ENCODE measurements around the gene AGK. TPM values are rescaled to one million over a fixed set of nuclear protein-coding genes. Genes with fewer than 3 reads are reported as not detected.

AGK gene
- polyA plus RNA-seq, 2 of the 4 experiments (the other 2 are of a cell fraction), result 29.6 to 63.5 TPM

- no peak overlapping the region for H3K4me2 ChIP-seq
- no peak for FAIRE-seq
- H3K27ac ChIP-seq, result peak overlapping the region in 1 of 2 experiments; percentile 58; a peak in 1 of 6 replicates
- no peak for ATAC-seq
- TF ChIP-seq KDM1A (IDR thresholded peaks at IDR 0.05; ENCODE audit: low read depth) (no peak), CHD2 (IDR thresholded peaks at IDR 0.05; ENCODE audit: low read length, partially characterized antibody) (no peak), MAX (IDR thresholded peaks at IDR 0.05) (no peak), NPAS2 (CRISPR knock-in tag; IDR thresholded peaks at IDR 0.05; ENCODE audit: borderline replicate concordance) (no peak), RAD21 (conservative IDR thresholded peaks at IDR 0.05 in 1 of 2, IDR thresholded peaks at IDR 0.05 in 1 of 2) (no peak), PHF8 (IDR thresholded peaks at IDR 0.05; ENCODE audit: borderline replicate concordance, low read depth) (no peak), BCL3 (IDR thresholded peaks at IDR 0.05) (no peak), POLR2A (IDR thresholded peaks at IDR 0.05; ENCODE audit: low read length) (no peak), HOXB13 (CRISPR knock-in tag; IDR thresholded peaks at IDR 0.05; ENCODE audit: low read depth) (no peak), FOXS1 (CRISPR knock-in tag; IDR thresholded peaks at IDR 0.05) (no peak), MYC (IDR thresholded peaks at IDR 0.05; ENCODE audit: borderline replicate concordance, low read length) (no peak), NR3C1 (IDR thresholded peaks at IDR 0.05) (no peak), RFX5 (IDR thresholded peaks at IDR 0.05) (no peak), HES2 (IDR thresholded peaks at IDR 0.05) (no peak), BHLHE40 (IDR thresholded peaks at IDR 0.05; ENCODE audit: low read depth, low read length) (no peak), KDM5A (IDR thresholded peaks at IDR 0.05) (no peak), ZNF302 (CRISPR knock-in tag; IDR thresholded peaks at IDR 0.05) (no peak)
- H3K4me3 ChIP-seq, result no peak overlapping the region
- no peaks in the 10 kb centered on the region for H3K9me3 ChIP-seq
- whole genome bisulfite sequencing (ENCODE audit: missing lambda C conversion rate), result 93% methylated on average over 6 of the region's 6 CpGs
- no peak for DNase-seq (ENCODE audit: low read depth in 1 of 2, low spot score in 1 of 2)
- H3K4me1 ChIP-seq, result peaks cover 17% of the 10 kb centered on the region; the same call in 2 of the 3 replicates
- POLR2A ChIA-PET, result no interaction called here
- CTCF ChIA-PET, result interaction anchor here (1.0 to 1.5 kb wide), 5 partner anchors 14 to 62 kb away, joined by 3 to 4 read pairs (median 3); partner anchors contain the start of gene DENND11
Measured at GRCh38 chr7:141675436-141676215, 124.4 kb downstream of the AGK start.

GRCh38 chr7:141676618-141677017, 125.4 kb downstream of the AGK start:
- ChIA-PET CTCF (no interaction called here), POLR2A (no interaction called here)
- Histone ChIP-seq H3K9me3 (no peaks in the 10 kb centered on the region), H3K4me1 (peaks cover 17% of the 10 kb centered on the region; the same call in 2 of the 3 replicates), H3K4me2 (no peak overlapping the region), H3K4me3 (no peak overlapping the region), H3K27ac (peak overlapping the region in 1 of 2 experiments; percentile 28; a peak in 1 of 6 replicates)
- no peak for DNase-seq (ENCODE audit: low read depth in 1 of 2, low spot score in 1 of 2)
- FAIRE-seq, result no peak
- no peak for TF ChIP-seq CHD4 (IDR thresholded peaks at IDR 0.05; ENCODE audit: borderline replicate concordance)
- TF ChIP-seq CTCF (IDR thresholded peaks at IDR 0.05), result no peak
- no peak for TF ChIP-seq HOXA7 (CRISPR knock-in tag; IDR thresholded peaks at IDR 0.05)
- TF ChIP-seq FOXS1 (CRISPR knock-in tag; IDR thresholded peaks at IDR 0.05), result no peak
- TF ChIP-seq NR3C1 (IDR thresholded peaks at IDR 0.05), result no peak
- no peak for TF ChIP-seq EP300 (IDR thresholded peaks at IDR 0.05)
- no peak for TF ChIP-seq PBX3 (IDR thresholded peaks at IDR 0.05)
- TF ChIP-seq CBX8 (IDR thresholded peaks at IDR 0.05), result no peak
- no peak for TF ChIP-seq HOXB13 (CRISPR knock-in tag; IDR thresholded peaks at IDR 0.05; ENCODE audit: low read depth)
- TF ChIP-seq ATOH8 (CRISPR knock-in tag; IDR thresholded peaks at IDR 0.05; ENCODE audit: low read depth), result no peak
- no peak for TF ChIP-seq MAFK (IDR thresholded peaks at IDR 0.05; ENCODE audit: partially characterized antibody)
- WGBS (ENCODE audit: missing lambda C conversion rate), result 68% methylated on average over 3 of the region's 3 CpGs
- no peak for ATAC-seq

Data from A549 (cell line).